Measurements from ENCODE around the gene CUL4A.

The CUL4A gene

DNA sequence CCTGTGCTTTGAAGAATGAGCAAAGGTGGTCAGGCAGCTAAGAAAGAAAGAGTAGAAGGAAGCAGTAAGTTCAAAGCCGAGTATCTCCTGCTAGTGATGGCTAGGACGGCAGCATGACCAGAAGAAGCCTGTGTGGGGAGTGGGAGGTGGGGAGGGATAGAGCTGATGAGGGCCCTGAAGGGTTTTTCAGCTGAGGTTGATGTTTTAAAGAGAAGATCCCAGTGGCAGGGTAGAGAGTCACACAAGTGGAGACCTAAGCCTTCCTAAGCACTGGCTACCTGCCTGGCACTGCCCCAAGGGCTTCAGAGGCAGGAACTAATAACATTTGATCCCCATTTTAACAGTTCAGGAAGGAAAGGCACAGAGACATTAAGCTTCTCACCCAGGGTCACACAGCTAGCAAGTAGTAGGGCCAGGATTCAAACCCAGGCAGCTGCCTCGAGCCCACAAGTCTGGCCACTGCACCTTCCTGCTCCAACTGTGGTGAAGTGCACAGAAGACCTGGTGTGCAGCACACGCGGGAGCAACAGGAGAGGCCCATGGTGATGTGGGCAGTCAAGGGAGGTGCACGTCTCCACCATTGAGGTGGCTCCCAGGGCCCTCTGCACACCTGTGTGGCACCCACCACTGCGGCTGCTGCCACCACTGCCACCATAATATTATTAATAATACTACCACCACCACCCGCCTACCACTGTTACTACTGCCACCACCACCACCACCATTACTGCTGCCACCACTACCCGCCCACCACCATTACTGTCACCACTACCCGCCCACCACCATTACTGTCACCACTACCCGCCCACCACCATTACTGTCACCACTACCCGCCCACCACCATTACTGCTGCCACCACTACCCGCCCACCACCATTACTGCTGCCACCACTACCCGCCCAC lies 22.1 kb downstream of the CUL4A start:
- no peak overlapping the region for H3K27ac ChIP-seq (ENCODE audit: extremely low read depth, low read depth, low read length)
- CTCF ChIA-PET: no interaction called here
- H3K4me3 ChIP-seq (ENCODE audit: low read depth, low read length): no peak overlapping the region
- TF ChIP-seq ZFHX2 (tag by site-specific recombination; conservative IDR thresholded peaks at IDR 0.05) (peak; percentile 46; the same call in 1 of the 2 replicates), ELK4 (IDR thresholded peaks at IDR 0.05; ENCODE audit: borderline replicate concordance, low read depth, low read length) (no peak), ZNF792 (tag by site-specific recombination; IDR thresholded peaks at IDR 0.05) (no peak)
- no peaks in the 10 kb centered on the region for H3K9me3 ChIP-seq (ENCODE audit: control insufficient read depth, insufficient read depth, low read depth, low read length)
- peaks cover 0 to 50% of the 10 kb centered on the region in 2 experiments; a peak in 2 of 3 replicates for H3K36me3 ChIP-seq (ENCODE audit: control insufficient read depth in 2 of 2, insufficient read depth in 1 of 2, low read length in 2 of 2)
- H3K4me1 ChIP-seq (ENCODE audit: control insufficient read depth, insufficient read depth, low read length): no peaks in the 10 kb centered on the region
- POLR2A ChIA-PET: no interaction called here

DNA sequence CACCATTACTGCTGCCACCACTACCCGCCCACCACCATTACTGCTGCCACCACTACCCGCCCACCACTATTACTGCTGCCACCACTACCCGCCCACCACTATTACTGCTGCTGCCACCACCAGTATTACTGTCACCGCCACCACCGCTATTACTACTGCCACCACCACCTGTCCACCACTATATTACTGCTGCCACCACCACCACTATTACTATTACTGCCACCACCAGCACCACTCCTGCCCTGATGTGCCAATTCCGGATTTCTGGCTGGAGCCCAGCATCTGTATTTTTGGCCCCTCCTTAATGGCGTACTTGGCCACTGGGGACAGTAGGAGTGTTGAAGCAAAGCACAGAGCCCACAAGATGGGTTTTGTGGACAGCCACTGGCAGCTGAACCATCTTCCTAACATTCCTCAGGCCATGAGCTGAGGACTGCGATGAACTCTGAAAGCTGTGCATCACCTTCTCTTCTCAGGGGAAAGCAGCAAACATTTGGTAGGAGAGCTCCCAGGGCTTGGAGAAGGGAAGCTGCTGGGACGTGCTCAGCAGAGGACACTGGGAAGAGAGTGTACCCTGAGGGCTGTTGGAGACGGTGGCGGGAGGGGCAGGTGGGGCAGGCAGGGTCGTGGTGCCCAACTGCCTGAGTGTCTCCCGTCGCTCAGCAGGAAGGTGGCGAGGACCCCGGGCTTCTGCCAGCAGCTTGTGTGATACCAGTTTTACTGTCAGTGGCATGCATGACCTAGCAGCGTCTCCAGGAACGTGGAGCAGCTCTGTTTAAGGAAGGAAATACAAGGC lies 23.0 kb downstream of the CUL4A start:
- Histone ChIP-seq H3K9me3 (ENCODE audit: control insufficient read depth, insufficient read depth, low read depth, low read length) (no peaks in the 10 kb centered on the region), H3K4me1 (ENCODE audit: control insufficient read depth, insufficient read depth, low read length) (no peaks in the 10 kb centered on the region), H3K36me3 (ENCODE audit: control insufficient read depth in 2 of 2, insufficient read depth in 1 of 2, low read length in 2 of 2) (peaks cover 0 to 52% of the 10 kb centered on the region in 2 experiments; a peak in 2 of 3 replicates), H3K27ac (ENCODE audit: extremely low read depth, low read depth, low read length) (no peak overlapping the region), H3K4me3 (ENCODE audit: low read depth, low read length) (no peak overlapping the region)
- POLR2A ChIA-PET: no interaction called here
- CTCF ChIA-PET: interaction anchor here (0.7 to 1.0 kb wide), 2 partner anchors 9 to 32 kb away, joined by 3 read pairs; no protein-coding TSS in a partner anchor
- TF ChIP-seq, protein P1, sequence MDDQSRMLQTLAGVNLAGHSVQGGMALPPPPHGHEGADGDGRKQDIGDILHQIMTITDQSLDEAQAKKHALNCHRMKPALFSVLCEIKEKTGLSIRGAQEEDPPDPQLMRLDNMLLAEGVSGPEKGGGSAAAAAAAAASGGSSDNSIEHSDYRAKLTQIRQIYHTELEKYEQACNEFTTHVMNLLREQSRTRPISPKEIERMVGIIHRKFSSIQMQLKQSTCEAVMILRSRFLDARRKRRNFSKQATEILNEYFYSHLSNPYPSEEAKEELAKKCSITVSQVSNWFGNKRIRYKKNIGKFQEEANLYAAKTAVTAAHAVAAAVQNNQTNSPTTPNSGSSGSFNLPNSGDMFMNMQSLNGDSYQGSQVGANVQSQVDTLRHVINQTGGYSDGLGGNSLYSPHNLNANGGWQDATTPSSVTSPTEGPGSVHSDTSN (CRISPR knock-in tag; IDR thresholded peaks at IDR 0.05): no peak
- TF ChIP-seq MZF1 (tag by site-specific recombination; IDR thresholded peaks at IDR 0.05; ENCODE audit: borderline replicate concordance) (no peak), ZNF473 (tag by site-specific recombination; IDR thresholded peaks at IDR 0.05) (no peak), ZFHX2 (tag by site-specific recombination; conservative IDR thresholded peaks at IDR 0.05) (peak; percentile 56)

- H3K36me3 ChIP-seq (ENCODE audit: control insufficient read depth in 2 of 2, insufficient read depth in 1 of 2, low read length in 2 of 2): peaks cover 0 to 54% of the 10 kb centered on the region in 2 experiments
- no peaks in the 10 kb centered on the region for H3K4me1 ChIP-seq (ENCODE audit: control insufficient read depth, insufficient read depth, low read length)
- no peak overlapping the region for H3K4me3 ChIP-seq (ENCODE audit: low read depth, low read length)
- POLR2A ChIA-PET: no interaction called here
- no peaks in the 10 kb centered on the region for H3K9me3 ChIP-seq (ENCODE audit: control insufficient read depth, insufficient read depth, low read depth, low read length)
- H3K27ac ChIP-seq (ENCODE audit: extremely low read depth, low read depth, low read length): no peak overlapping the region
- CTCF ChIA-PET: interaction anchor here (1.0 kb wide), 1 partner anchor 10 kb away, joined by 3 read pairs; no protein-coding TSS in a partner anchor
- TF ChIP-seq, protein P2, sequence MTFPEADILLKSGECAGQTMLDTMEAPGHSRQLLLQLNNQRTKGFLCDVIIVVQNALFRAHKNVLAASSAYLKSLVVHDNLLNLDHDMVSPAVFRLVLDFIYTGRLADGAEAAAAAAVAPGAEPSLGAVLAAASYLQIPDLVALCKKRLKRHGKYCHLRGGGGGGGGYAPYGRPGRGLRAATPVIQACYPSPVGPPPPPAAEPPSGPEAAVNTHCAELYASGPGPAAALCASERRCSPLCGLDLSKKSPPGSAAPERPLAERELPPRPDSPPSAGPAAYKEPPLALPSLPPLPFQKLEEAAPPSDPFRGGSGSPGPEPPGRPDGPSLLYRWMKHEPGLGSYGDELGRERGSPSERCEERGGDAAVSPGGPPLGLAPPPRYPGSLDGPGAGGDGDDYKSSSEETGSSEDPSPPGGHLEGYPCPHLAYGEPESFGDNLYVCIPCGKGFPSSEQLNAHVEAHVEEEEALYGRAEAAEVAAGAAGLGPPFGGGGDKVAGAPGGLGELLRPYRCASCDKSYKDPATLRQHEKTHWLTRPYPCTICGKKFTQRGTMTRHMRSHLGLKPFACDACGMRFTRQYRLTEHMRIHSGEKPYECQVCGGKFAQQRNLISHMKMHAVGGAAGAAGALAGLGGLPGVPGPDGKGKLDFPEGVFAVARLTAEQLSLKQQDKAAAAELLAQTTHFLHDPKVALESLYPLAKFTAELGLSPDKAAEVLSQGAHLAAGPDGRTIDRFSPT (tag by site-specific recombination; IDR thresholded peaks at IDR 0.05): no peak
- TF ChIP-seq ZNF132 (tag by site-specific recombination; IDR thresholded peaks at IDR 0.05; ENCODE audit: borderline replicate concordance): no peak
- TF ChIP-seq ZNF416 (tag by site-specific recombination; IDR thresholded peaks at IDR 0.05): no peak
- TF ChIP-seq ZNF530 (tag by site-specific recombination; IDR thresholded peaks at IDR 0.05; ENCODE audit: low read depth): no peak
- TF ChIP-seq ZNF837 (tag by site-specific recombination; IDR thresholded peaks at IDR 0.05): no peak
- TF ChIP-seq KLF7 (tag by site-specific recombination; IDR thresholded peaks at IDR 0.05; ENCODE audit: borderline replicate concordance): no peak
- no peak for TF ChIP-seq SCRT2 (tag by site-specific recombination; IDR thresholded peaks at IDR 0.05)
- TF ChIP-seq, protein P3, sequence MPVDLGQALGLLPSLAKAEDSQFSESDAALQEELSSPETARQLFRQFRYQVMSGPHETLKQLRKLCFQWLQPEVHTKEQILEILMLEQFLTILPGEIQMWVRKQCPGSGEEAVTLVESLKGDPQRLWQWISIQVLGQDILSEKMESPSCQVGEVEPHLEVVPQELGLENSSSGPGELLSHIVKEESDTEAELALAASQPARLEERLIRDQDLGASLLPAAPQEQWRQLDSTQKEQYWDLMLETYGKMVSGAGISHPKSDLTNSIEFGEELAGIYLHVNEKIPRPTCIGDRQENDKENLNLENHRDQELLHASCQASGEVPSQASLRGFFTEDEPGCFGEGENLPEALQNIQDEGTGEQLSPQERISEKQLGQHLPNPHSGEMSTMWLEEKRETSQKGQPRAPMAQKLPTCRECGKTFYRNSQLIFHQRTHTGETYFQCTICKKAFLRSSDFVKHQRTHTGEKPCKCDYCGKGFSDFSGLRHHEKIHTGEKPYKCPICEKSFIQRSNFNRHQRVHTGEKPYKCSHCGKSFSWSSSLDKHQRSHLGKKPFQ (tag by site-specific recombination; IDR thresholded peaks at IDR 0.05): no peak
- no peak for TF ChIP-seq ZNF221 (tag by site-specific recombination; IDR thresholded peaks at IDR 0.05; ENCODE audit: borderline replicate concordance)
- TF ChIP-seq SP2 (tag by site-specific recombination; IDR thresholded peaks at IDR 0.05): no peak
- TF ChIP-seq SALL2 (tag by site-specific recombination; IDR thresholded peaks at IDR 0.05; ENCODE audit: borderline replicate concordance): no peak
- no peak for TF ChIP-seq ZNF138 (tag by site-specific recombination; IDR thresholded peaks at IDR 0.05; ENCODE audit: borderline replicate concordance)
- TF ChIP-seq, protein P4, sequence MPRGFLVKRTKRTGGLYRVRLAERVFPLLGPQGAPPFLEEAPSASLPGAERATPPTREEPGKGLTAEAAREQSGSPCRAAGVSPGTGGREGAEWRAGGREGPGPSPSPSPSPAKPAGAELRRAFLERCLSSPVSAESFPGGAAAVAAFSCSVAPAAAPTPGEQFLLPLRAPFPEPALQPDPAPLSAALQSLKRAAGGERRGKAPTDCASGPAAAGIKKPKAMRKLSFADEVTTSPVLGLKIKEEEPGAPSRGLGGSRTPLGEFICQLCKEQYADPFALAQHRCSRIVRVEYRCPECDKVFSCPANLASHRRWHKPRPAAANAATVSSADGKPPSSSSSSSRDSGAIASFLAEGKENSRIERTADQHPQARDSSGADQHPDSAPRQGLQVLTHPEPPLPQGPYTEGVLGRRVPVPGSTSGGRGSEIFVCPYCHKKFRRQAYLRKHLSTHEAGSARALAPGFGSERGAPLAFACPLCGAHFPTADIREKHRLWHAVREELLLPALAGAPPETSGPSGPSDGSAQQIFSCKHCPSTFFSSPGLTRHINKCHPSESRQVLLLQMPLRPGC (tag by site-specific recombination; IDR thresholded peaks at IDR 0.05): no peak
- TF ChIP-seq ZNF37A (tag by site-specific recombination; IDR thresholded peaks at IDR 0.05): no peak
- no peak for TF ChIP-seq KLF1 (tag by site-specific recombination; IDR thresholded peaks at IDR 0.05)
These were observed 23.7 kb downstream of the CUL4A start for GRCh38 chr13:113233101-113233500.
